NCI-H1436 treated with DMSO at 0.1 percent for 48 hours (cell line): Measurements from ENCODE around the gene MYT1.
A peak's percentile ranks its signal among the peaks of the same experiment; 100 is the strongest.

Experiments
- DNase-seq: peaks from one replicate; lab custom pipeline; 2025; lab: John Stamatoyannopoulos, UW

MYT1 gene

GRCh38 chr20:64219202-64219601, 55.0 kb downstream of the MYT1 start:
- DNase-seq: no peak

DNA sequence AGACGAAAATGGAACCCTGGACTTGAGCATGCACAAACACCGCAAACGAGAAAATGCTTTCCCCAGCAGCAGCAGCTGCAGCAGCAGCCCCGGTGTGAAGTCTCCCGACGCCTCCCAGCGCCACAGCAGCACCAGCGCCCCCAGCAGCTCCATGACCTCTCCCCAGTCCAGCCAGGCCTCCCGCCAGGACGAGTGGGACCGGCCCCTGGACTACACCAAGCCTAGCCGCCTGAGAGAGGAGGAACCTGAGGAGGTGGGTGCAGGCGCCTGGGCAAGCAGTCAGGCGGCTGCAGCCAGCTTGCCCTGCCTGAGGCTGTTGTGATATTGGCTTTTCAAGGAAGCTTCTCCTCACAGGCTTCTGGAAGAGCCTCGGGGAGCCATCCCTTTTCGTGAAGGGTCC, 55.5 kb downstream of the MYT1 start:
- DNase-seq: no peak

DNA sequence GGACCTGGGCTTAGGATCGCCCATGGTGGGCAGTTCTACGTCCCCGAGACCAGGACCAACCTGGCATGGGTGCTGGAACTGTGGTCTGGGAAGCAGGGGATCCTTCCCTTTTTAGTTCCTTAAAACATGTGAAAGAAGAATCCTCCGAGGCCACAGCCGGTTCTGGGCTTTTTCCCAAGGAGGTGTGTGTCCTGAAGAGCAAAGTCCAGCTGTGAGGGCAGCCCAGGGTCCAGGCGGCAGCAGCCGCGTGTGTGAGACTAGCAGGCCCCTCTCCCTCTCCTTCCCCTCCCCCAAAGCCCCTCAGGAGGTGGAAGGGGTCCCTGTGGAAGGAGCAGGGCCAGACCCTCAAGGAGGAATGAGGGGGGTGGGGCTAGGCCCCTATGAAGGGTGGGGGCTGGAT, 56.2 kb downstream of the MYT1 start:
- DNase-seq: no peak

DNA sequence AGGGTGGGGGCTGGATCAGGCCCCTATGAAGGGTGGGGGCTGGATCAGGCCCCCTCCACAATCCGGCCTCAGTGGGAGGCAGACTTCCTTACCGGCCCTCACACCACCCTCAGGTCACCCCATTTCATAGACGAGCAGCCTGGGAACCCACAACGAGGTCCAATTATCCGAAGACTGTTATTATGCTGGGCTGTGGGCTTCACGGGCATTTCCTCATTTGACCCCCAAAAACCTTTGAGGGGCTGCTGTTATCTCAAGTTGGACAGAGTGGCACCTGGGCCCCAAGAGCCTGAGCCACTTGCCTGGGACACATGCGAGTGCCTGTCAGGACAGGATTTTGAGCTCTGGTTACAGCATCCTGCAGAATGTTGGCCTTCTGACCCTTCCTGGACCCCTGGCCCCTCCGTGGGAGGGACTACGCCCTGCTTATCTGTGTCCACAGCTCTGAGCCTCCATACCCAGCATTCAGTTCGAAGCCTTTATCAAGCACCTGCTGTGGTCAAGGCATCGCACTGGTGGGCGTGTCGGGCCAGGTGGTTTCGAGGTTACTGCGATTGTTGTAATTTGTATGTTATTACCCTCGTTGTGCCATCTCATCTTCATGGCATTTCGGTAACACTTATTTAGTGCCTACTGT, 56.8 kb downstream of the MYT1 start:
- DNase-seq: no peak

DNA sequence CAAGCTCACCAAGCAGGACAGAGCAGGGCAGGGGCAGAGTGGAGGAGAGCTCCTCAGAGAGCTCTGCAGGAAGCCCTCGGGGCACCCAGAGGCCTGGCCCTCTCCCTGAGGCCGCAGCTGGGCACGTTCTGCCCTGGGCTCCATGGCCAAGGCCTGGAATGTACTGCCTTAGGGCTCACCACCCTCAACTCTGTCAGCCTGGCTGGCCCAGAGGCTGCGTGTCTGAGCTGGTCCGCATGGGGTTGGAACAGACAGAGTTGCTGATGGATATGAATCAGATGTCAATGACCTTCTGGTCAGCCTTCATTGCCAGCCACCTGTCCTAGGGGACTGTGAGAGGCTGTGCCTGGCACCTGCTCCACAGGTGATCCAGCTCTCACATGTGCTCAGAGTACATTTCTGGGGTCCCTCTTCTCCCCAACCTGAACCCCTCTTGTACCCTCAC, 58.1 kb downstream of the MYT1 start:
- DNase-seq: no peak

DNA sequence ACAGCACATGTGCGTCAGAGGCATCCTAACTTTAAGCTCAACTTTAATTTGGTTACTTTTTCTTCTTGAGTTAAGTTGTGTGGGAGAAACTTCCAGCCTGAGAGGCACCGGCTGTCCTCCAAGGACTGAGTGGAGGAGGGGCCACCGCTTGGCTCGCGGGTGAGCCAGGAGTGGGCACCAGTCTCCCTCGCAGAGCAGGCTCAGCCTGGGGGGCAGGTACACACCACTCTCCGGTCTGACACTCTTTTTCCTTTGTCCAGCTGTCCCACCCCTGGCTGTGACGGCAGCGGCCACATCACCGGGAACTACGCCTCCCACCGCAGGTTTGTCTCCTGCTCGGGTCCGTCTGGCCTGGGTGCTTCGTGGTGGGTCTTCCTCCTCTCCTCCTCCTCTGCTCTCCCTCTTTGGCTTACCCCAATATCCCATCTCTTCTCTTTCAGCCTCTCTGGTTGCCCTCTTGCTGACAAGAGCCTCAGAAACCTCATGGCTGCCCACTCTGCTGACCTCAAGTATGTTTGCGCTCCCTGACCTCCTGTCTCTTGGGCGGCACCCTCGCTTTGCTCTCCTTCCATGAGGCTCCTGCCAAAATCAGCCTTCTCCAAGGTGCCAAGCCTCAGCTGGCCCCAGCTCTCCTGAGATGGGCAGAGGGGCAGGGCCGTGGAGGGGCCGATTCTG, 58.7 kb downstream of the MYT1 start:
- no peak for DNase-seq

DNA sequence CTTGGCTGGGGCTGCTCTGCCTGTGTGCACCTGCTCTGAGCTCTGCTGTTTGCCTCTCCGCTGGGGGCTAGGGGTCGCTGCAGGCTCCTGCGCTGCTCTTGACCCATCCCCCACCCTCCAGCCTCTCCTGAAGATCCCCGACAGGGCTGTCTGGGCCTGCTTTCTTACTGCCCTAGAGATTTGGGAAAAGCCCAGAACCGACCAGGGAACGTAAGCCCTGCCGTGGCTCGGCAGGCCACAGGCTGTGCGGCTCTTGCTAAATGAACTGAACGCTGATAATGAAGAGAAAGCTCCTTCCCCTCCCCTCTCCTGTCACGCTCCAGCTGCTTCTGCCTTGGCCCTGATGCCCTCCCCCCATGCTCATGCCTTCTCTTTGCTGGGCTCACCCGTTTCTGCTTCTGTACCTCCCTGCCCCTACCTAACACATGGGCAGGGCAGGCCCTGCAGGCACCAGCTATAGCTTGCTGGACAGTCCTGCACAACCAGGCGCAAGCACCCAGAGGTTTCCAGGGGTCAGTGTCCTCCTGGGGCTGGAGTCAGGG, 59.3 kb downstream of the MYT1 start:
- DNase-seq: no peak

DNA sequence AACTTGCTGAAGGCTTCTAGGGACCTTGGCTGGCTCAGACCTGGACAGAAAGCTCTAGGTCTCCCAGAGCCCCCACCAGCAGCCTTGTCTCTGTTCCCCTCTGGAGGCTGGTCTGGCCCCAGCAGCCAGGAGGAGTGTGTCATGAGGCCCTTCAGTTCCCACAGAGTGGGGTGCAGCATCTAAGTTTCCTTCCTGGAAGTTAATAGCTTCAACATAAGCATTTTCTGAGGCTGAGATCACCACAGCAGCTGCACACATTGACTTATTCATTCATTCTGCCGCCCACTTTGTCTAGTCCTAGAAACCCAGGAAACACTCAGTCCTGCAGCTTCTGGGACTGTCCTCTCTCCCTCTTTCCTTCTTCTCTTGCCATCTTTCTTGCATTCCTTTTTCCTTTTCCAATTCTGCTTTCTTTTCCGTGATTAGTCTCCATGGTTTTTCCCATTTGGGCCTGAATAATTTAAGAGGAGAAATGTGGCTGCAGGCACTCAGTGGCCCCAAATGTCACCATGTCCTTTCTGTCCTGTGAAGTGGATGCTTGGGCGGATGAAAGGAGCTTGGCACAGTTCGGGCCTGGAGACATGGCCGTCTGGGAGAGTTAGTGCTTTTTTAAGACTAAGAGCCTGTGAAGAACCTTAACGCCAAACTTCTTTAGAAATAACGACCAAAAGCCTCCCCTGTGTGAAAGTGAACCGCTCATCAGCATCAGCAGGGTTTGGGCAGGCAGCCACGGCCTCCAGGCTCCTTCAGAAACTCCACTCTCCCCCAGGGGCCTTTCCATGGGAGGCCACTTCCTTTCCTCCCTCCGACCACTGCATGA, 60.3 kb downstream of the MYT1 start:
- no peak for DNase-seq

- DNase-seq: no peak
Observed at GRCh38 chr20:64225171-64225595, 60.9 kb downstream of the MYT1 start.

GRCh38 chr20:64225828-64226598, 61.8 kb downstream of the MYT1 start:
- no peak for DNase-seq

GRCh38 chr20:64226686-64227580, 62.7 kb downstream of the MYT1 start:
- no peak for DNase-seq

DNA sequence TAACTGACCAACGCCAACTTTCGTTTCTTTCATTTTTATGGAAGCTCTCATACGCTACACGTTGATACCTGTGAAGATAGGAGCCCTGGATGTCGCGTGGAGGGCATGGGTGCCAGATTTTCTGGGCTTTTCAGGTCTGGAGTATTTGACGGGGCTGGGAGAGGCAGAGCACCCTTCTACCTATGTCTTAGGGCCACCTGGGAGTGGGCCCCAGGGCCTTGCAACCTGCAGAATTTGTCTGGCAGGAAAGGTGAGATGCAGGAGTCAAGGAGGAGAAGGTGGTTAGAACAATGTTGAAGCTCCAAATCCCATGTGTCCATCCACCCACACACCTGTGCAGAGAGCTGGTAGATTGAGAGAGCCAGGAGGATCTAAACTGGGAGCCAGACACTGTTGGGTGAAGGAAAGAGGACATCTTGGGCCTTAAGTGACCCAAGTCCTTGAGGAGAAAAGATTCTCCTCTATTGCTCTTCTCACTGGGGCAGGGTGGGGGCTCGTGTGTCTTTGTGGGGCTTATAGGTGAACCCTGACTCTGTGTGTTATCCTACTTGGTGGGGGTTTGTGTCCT, 63.9 kb downstream of the MYT1 start:
- no peak for DNase-seq

- no peak for DNase-seq
Observed at GRCh38 chr20:64228751-64229506, 64.7 kb downstream of the MYT1 start.

GRCh38 chr20:64229507-64230061, 65.3 kb downstream of the MYT1 start:
- no peak for DNase-seq

GRCh38 chr20:64230461-64231145, 66.4 kb downstream of the MYT1 start:
- no peak for DNase-seq

GRCh38 chr20:64231621-64232550, 67.6 kb downstream of the MYT1 start:
- no peak for DNase-seq

GRCh38 chr20:64232794-64233193, 68.5 kb downstream of the MYT1 start:
- DNase-seq: peak; percentile 4

DNA sequence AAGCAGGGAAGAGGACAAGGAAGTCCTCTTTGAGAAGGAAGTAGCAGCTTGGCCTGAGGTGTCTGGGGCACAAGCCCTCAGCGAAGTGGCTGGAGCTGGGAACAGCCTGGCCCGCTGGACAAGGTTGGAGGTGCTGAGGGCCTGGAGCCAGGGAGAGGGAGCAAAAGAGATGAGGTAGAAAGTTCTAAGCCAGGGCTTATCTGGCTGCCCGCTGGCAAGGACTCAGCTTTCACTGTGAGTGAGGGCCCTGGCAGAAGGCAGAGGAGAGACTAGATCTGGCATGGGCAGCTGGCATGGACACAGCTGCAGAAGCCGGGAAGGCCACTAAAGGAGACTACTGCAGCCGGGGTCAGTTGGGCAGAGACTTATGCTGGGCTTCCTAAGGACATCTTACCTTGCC, 69.5 kb downstream of the MYT1 start:
- no peak for DNase-seq
